ENCODE data around the gene TMEM89. TPM values are rescaled to one million over a fixed set of nuclear protein-coding genes. Genes with fewer than 3 reads are reported as not detected.

TMEM89 gene, protein sequence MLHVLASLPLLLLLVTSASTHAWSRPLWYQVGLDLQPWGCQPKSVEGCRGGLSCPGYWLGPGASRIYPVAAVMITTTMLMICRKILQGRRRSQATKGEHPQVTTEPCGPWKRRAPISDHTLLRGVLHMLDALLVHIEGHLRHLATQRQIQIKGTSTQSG
- not detected in 2 replicates for polyA plus RNA-seq (2014; cell fraction: cytosol; rRNA removed)
- polyA plus RNA-seq (2014; cell fraction: nucleus; rRNA removed) = 2.2 TPM in 1 of 2 replicates, not detected in the other

DNA sequence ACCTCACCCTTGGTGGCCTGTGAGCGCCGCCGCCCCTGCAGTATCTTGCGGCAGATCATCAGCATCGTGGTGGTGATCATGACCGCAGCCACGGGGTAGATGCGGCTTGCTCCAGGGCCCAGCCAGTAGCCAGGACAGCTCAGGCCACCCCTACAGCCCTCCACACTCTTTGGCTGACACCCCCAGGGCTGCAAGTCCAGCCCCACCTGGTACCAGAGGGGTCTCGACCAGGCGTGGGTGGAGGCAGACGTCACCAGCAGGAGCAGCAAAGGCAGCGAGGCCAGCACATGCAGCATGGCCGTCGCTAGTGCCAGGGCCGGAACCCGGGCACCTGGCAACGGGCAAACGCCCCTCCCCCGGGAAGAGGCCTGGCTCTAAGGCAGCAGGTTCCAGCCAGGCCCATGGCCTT lies at the start of gene TMEM89:
Gene TMEM89 (minus strand): TSS at position 309 of the 409 bp plus-strand sequence. CDS start 13 bp downstream, at position 296.
- no peak for DNase-seq (ENCODE audit: low spot score)

DNA sequence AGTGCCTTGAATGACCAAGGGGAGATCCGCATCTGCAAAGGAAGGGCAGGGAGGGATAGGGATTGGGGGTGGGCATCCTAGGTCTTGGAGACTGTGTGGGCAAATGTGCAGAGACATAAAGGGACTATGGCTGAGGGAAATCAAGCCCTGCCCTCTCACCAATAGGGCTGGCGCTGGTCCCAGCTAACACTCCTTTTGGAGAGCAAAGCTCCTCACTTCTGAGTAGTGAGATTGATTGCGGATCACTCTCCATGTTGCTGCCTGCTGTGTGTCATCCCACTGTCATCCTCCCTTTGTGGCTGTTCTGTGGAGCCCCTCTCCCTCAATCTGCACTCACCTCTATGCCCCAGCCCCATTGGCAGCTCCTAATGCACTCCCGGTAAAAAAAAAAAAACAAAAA lies 43.4 kb upstream of the TMEM89 start:
- DNase-seq (ENCODE audit: low spot score) = no peak

GRCh38 chr3:48664313-48664644 lies 42.7 kb upstream of the TMEM89 start:
- DNase-seq (ENCODE audit: low spot score) = no peak

DNA sequence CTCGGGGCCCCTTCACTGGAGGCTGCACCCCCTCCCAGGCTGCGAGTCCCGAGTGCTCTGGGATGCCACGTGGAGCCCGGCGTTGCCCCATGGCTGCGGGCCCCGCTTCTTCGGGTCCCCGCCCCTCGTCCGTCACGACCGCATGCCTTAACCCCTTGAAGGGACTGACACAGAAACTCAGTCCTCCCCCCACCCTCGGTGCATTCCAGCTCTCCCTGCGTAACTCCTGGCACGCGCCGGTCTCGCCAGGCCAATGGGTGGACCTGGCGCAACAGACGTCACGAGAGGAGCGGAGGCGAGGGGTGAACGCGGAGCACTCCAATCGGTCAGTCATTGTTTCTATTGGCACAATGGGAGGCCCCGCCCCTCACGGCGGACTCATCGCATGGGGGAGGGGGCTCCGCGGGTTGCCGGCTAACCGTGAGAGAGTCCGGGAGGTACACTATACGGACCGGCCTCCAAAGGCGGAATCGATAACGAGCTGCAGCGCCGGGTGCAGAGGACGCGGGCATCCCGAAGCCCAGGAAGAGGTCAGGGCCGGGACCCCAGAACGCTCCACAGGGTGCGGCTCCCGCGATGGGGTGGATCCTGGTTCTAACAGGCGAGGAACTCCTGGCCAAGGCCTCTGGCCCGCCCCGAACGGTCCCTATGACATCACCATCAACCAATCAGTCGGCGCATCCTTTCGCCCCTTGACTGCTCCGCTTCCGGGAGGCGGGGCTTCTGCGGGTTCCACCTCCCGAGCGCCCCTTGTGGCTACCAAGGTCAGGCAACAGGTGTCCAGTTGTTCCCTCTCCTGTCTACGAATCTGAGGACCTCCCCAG lies 42.1 kb upstream of the TMEM89 start:
- DNase-seq (ENCODE audit: low spot score) = peak; percentile 86

GRCh38 chr3:48662753-48663488 lies 41.4 kb upstream of the TMEM89 start, which contains the start of gene CELSR3:
Gene CELSR3, minus strand, starts transcription at chr3:48662886. Its CDS starts 252 bp downstream, at chr3:48662634.
- DNase-seq (ENCODE audit: low spot score) = no peak

DNA sequence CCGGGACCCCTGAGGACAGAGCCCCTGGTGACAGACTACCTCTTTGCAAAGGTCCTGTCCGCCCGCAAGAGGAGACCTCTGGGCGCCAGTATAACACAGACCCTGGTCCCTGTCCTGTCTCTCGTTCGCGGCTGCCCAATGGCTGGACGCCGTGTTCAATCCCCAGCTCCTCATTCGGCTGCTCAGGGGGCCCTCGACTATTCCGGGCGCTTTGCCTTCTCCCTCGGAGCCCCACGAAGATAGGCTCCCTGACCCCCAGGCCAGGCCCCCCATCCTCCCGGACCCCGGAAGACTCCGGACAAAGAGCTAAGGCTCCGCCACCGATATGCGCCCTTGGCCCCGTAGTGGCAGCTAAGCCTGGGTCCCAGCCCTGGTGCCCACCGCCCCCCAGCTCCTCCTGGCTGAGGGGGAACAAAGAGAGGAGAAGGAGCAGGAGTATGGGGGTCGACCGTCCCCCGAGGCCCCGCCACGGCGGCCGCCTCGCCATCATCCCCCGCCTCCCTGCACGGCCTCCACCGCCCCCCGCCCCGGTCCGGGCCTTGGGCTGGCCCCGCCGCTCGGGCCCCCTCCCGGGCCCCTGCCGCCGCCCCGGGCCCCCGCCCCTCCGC lies 40.7 kb upstream of the TMEM89 start:
- no peak for DNase-seq (ENCODE audit: low spot score)

DNA sequence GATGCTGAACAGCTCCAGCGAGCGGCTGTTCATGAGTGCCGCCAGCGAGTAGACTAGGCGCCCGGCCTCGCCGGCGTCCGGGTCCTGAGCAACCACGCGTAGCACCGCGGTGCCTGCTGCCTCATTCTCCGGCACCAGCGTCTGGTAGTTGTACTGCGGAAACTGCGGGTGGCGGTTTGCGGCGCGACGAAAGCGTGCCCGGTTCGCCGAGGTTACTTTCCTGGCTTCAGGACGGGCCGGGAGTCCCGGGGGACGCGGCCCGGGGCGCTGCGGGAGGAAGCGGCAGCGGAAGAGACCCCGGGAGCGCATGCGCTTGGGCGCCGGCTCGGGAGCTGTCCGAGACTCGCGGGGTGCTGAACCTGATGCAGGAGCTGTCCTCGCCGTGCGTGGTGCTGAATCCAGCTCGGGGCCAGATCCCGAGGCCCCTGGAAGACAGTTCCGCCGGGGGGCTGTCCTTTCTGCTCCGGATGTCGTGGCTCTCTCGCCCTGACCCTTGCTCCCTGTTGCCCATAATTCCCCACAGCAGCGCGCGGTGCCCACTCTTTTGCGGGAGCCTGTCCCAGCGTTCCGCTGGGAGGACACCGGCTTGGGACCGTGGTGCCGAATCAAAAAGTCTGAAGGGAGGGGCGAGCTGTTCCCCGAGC lies 40.1 kb upstream of the TMEM89 start:
- no peak for DNase-seq (ENCODE audit: low spot score)

DNA sequence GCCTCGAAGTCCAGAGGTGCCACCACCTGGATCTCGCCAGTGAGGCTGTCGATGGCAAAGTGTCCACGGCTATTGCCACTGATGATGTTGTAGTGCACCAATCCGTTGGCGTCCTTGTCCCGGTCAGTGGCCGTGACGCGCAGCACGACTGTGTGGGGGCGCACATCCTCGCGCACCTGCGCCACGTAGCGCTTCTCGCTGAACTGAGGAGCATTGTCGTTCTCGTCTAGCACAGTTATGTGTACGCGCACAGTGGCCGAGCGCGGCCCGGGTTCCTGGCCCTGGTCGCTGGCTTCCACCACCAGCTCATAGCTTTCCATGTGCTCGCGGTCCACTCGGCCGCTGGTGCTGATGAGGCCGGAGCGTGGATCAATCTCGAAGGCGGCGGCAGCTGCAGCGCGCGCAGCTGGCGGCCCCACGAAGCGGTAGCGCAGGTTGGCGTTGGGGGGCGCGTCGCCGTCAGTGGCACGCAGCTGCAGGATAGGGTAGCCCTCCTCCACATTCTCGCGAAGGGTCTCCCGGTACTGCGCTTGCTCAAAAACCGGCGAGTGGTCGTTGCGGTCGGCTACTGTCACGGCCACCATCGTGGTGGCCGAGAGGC lies 39.3 kb upstream of the TMEM89 start:
- DNase-seq (ENCODE audit: low spot score) = no peak

DNA sequence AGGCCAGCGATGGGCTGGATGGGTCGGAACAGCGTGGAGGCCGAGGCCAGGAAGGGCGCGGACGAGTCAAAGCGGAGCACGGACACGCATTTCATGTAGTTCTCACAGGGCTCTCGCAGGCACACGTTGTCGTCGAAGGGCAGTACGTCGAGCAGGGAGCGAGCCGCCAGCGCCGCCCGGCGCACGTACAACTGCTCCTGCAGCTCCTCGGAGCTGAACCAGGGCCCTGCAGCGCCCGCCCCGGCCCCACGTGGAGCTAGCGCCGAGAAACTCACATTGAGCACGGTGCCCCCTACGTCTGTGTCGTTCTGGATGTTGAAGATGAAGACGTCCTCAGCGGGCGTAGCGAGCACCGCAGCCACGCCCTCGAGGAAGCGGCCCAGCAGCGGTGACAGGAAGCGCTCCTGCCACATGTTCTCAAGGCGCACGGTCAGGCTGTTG lies 35.3 kb upstream of the TMEM89 start:
- DNase-seq (ENCODE audit: low spot score) = no peak

DNA sequence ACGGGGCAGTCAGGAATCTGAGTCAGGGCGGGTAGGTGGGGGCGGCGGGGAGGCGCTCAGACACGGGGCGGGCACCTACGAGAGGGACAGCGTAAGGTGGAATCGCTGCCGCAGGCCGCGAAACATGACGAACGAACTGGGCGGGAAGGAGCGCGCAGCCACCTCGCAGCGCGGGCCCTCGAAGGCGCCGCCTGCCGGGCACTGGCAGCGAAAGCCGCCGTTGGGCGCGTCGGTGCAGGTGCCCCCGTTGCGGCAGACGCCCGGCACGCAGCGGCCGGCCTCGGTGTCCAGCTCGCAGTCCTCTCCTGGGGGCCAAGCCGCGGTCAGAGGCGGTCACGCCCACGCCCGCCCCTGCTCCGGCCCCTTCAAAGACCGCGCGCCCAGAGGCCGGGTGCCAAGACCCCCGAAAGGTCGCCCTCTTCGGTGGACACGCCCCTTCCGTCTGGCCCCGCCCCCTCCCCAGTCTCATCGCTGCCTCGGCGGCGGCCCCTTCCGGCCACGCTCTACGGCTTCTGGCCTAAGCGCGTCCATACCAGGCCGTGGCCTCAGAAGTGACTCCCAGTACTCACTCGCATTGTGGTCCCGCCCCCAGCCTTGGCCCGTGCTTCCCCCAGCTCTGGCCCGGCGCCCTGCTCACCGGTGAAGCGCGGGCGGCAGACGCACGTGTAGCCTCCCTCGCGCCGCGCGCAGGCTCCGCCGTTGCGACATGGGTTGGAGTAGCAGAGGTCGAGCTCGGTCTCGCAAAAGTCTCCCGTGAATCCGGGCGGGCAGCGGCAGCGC lies 34.7 kb upstream of the TMEM89 start:
- DNase-seq (ENCODE audit: low spot score) = no peak

DNA sequence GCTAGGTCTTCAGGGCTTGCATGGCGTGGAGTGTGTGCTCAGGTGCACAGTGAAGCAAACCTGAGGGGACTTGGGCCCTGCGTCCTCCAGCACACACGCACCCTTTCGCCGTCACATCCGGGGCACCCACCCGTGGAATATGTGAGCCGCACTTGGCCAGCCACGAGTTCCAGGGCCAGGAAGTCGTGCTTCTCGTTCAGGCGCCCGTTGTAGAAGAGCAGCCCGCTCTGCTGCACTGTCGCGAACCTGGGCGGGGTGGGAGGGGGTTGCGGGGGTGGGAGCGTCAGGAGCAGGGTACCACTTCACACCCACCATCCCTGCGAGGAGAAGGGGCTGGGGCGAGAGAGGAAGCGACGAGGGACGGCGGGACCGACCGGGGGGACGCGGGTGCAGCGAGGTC lies 34.0 kb upstream of the TMEM89 start:
- DNase-seq (ENCODE audit: low spot score) = no peak

GRCh38 chr3:48655063-48655462 lies 33.5 kb upstream of the TMEM89 start:
- no peak for DNase-seq (ENCODE audit: low spot score)

- DNase-seq (ENCODE audit: low spot score) = no peak
Measured at GRCh38 chr3:48652923-48653715, 31.6 kb upstream of the TMEM89 start.

GRCh38 chr3:48651771-48652170 lies 30.2 kb upstream of the TMEM89 start:
- DNase-seq (ENCODE audit: low spot score) = no peak

DNA sequence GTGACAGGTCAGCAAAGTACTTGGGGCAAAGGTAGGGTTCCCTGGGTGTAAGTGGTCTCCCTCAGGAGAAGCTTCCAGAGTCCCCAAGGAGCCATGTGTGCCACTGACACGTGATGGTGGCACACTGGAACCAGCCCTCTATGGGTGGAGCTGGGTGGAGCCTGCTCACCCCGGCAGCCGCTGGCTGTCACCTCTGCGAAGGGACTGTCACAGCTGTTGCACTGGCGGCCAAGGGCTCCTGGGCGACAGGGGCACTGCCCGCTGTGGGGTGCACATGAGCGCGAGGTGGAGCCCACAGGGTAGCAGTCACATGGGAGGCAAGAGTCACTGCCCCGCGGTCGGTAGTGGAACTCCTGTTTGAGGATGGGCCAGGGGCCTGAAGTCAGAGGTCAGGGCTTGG lies 29.2 kb upstream of the TMEM89 start:
- no peak for DNase-seq (ENCODE audit: low spot score)

DNA sequence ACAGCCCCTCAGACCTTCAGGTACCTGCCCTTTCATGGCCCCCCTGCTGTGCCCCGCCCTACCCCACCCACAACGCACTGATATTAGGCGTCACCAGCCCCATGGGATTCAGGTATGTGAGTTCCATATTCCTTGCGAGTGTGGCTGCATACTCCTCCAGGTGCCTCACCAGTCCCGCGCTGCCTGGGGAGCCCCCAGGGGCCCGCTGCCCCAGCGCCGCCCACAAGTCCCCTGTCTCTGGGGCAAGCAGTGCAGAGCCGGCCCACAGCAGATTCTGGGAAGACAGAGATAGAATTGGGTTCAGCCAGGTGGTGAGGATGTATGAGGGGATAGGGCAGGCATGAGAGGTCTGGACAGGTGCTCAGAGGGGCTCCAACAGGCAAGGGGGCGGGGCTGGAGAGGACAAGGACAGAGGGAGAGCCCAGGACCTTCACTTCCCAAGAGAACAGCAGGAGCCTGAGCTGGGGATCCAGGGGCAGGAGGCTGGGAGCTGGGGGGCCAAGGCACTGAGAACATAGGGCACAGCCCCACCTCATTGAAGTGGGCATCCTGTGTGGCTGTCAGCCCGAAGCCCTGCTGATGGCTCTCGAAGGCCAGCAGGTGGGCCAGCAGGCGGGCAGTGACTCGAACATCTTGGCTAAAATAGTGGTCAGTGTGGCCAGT lies 26.8 kb upstream of the TMEM89 start:
- DNase-seq (ENCODE audit: low spot score) = no peak

- DNase-seq (ENCODE audit: low spot score) = no peak
Measured at GRCh38 chr3:48647714-48648113, 26.1 kb upstream of the TMEM89 start.

DNA sequence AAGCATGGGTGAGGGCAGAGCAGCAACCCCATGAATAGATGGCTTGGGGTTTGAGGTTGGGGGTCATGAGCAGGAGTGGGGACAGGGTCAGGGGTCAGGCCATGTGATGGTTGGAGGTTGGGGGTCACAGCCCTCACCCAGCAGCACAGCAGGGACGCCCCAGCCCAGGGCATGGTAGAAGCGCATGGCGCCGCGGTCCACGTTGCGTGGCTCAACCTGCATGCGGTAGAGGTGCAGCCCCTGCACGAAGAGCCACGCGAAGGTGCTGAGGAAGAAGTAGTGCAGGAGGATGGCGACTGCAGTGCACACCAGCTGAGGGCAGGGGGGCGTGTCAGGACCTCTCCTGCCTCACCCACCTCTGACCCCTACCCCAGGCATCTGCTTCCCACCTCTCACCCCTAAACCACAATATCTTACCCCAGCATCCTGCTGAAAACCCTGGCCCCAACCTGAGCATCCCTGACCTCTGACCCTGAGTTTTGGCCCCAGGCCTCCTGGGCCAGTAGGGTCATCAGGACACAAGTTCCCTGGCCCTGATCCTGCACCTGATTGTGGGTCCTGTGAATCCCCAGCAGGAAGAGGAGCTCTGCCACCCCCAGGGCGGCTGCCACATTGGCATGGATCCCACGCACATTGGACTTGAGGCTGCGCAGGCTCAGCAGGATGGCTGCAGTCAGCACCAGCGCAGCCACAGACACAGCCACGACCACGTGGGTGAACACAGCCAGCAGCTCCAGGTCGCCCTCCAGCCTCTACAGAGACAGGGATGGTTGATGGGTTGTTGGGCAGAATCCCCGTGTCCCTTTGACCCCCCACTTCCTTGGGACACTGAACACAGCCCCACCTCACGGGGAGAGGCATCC lies 23.6 kb upstream of the TMEM89 start:
- DNase-seq (ENCODE audit: low spot score) = no peak

Data from SK-N-DZ (cell line).